ENCODE results near the gene MRPL40. TPM values are rescaled to one million over a fixed set of nuclear protein-coding genes. Genes with fewer than 3 reads are reported as not detected.

The MRPL40 gene
- total RNA-seq = 10 to 100 TPM in 1 of 2 donors, 1 to 10 TPM in 1; 6.8 to 19.2 TPM

GRCh38 chr22:19432133-19432851 is at the start of gene MRPL40:
MRPL40 (plus strand) TSS chr22:19432545; CDS start chr22:19432555, 10 bp downstream.
- DNase-seq (ENCODE audit: low spot score) (peak; percentile 58), ATAC-seq (ENCODE audit: insufficient number of reproducible peaks, low FRiP score, low read depth) (peak; percentile 89)
- H3K27me3 ChIP-seq (replicated peaks; ENCODE audit: insufficient read depth) = no peaks in the 10 kb centered on the region
- peak within 1 kb of the TSS; percentile 91 to 94 for H3K27ac ChIP-seq
- H3K4me1 ChIP-seq (ENCODE audit: control insufficient read depth in 1 of 2, low read depth in 2 of 2) = peaks cover 12 to 33% of the 10 kb centered on the region in 2 donors
- TF ChIP-seq CTCF (IDR thresholded peaks at IDR 0.05) = no peak
- peak within 1 kb of the TSS; percentile 95 for H3K4me3 ChIP-seq
- no peaks in the 10 kb centered on the region for H3K9me3 ChIP-seq
- peaks cover 13% of the 10 kb centered on the region for H3K36me3 ChIP-seq

- no peaks in the 10 kb centered on the region for H3K27me3 ChIP-seq (replicated peaks; ENCODE audit: insufficient read depth)
- no peaks in the 10 kb centered on the region for H3K4me1 ChIP-seq (ENCODE audit: control insufficient read depth in 1 of 2, low read depth in 2 of 2)
- H3K9me3 ChIP-seq = no peaks in the 10 kb centered on the region
- peaks cover 43% of the 10 kb centered on the region for H3K36me3 ChIP-seq
- DNase-seq (ENCODE audit: low spot score) (no peak), ATAC-seq (ENCODE audit: insufficient number of reproducible peaks, low FRiP score, low read depth) (no peak)
- H3K4me3 ChIP-seq = no peak overlapping the region
- H3K27ac ChIP-seq = no peak overlapping the region
- no peak for TF ChIP-seq CTCF (IDR thresholded peaks at IDR 0.05)
These were observed 49.1 kb upstream of the MRPL40 start for GRCh38 chr22:19383292-19383691.

DNA sequence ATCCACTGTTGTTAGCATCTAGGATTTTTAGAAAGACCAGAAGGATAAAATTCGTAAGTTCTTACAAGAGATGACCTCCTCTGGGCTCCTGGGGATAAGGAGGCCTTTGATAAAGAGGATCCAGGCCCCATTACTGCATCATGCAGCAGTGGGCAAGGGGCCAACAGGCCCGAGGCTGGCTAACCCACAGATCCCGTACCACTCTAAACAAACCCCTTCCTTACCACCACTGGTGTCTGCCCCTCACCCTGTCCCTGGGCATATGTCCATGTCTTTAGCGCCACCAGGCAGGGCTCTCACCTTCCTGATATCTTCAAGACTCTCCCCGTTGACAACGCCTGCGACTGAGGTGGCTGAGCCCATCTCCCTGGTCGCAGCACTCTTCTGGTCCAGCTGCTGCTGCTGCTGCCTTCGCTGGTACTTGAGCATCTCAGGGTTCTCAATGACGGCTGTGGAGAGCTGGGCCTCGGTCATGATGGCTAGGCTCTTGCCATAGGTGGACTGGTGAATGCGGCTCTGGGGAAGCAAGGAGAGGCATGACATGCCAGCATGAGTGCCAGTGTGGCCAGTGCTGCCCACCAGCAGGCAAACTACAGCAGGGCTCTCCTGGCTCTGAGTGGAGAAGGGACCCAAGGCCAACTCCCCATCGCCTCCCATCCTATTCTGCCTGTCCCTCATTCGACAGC is 47.0 kb upstream of the MRPL40 start:
- no peak for DNase-seq (ENCODE audit: low spot score)
- Histone ChIP-seq H3K27ac (no peak overlapping the region), H3K9me3 (no peaks in the 10 kb centered on the region), H3K36me3 (peaks cover 56% of the 10 kb centered on the region), H3K27me3 (replicated peaks; ENCODE audit: insufficient read depth) (no peaks in the 10 kb centered on the region), H3K4me1 (ENCODE audit: control insufficient read depth in 1 of 2, low read depth in 2 of 2) (no peaks in the 10 kb centered on the region), H3K4me3 (no peak overlapping the region)
- no peak for ATAC-seq (ENCODE audit: insufficient number of reproducible peaks, low FRiP score, low read depth)
- TF ChIP-seq CTCF (IDR thresholded peaks at IDR 0.05) = no peak

GRCh38 chr22:19386248-19386647 is 46.1 kb upstream of the MRPL40 start:
- H3K36me3 ChIP-seq = peaks cover 57% of the 10 kb centered on the region
- no peak for TF ChIP-seq CTCF (IDR thresholded peaks at IDR 0.05)
- no peaks in the 10 kb centered on the region for H3K9me3 ChIP-seq
- no peaks in the 10 kb centered on the region for H3K27me3 ChIP-seq (replicated peaks; ENCODE audit: insufficient read depth)
- H3K4me1 ChIP-seq (ENCODE audit: control insufficient read depth in 1 of 2, low read depth in 2 of 2) = no peaks in the 10 kb centered on the region
- ATAC-seq (ENCODE audit: insufficient number of reproducible peaks, low FRiP score, low read depth) = no peak
- DNase-seq (ENCODE audit: low spot score) = no peak
- no peak overlapping the region for H3K27ac ChIP-seq
- H3K4me3 ChIP-seq = no peak overlapping the region

GRCh38 chr22:19387038-19387437 is 45.3 kb upstream of the MRPL40 start:
- Histone ChIP-seq H3K27me3 (replicated peaks; ENCODE audit: insufficient read depth) (no peaks in the 10 kb centered on the region), H3K27ac (no peak overlapping the region), H3K9me3 (no peaks in the 10 kb centered on the region), H3K36me3 (peaks cover 59% of the 10 kb centered on the region), H3K4me3 (no peak overlapping the region), H3K4me1 (ENCODE audit: control insufficient read depth in 1 of 2, low read depth in 2 of 2) (no peaks in the 10 kb centered on the region)
- ATAC-seq (ENCODE audit: insufficient number of reproducible peaks, low FRiP score, low read depth) = no peak
- no peak for DNase-seq (ENCODE audit: low spot score)
- no peak for TF ChIP-seq CTCF (IDR thresholded peaks at IDR 0.05)
